Sigmoid colon (tissue), 7 donors: ENCODE measurements around the gene AKTIP. TPM values are rescaled to one million over a fixed set of nuclear protein-coding genes. Genes with fewer than 3 reads are reported as not detected.

Experiments used
- DNase-seq: peaks from one replicate; pipeline ENCODE4 v3.0.0-alpha.2; 2019
- H3K27ac ChIP-seq, 4 donors: fragments of 200-600 bp; sonication (generic); one replicate each; pipeline ENCODE4 v1.5.1; 2016 to 2019; ENCODE audit warnings: mild to moderate bottlenecking in 1 of 4
- H3K27me3 ChIP-seq, 3 donors: fragments of 200-600 bp; sonication (generic); one replicate each; pipeline ENCODE4 v1.5.1; 2019; ENCODE audit warnings: mild to moderate bottlenecking in 1 of 3
- H3K36me3 ChIP-seq, 4 donors: fragments of 200-600 bp; sonication (generic); one replicate each; pipeline ENCODE4 v1.5.1; 2016 to 2019
- H3K4me1 ChIP-seq, 4 donors: fragments of 200-600 bp; sonication (generic); one replicate each; pipeline ENCODE4 v1.5.1; 2017 to 2019
- H3K4me3 ChIP-seq, 4 donors: fragments of 200-600 bp; sonication (generic); one replicate each; pipeline ENCODE4 v1.5.1; 2017 to 2019; ENCODE audit warnings: mild to moderate bottlenecking in 2 of 4, moderate library complexity in 1 of 4
- H3K9me3 ChIP-seq, 4 donors: fragments of 200-600 bp in 3 of 4; sonication (generic) in 3 of 4; one replicate each; pipeline versions ENCODE4 v1.5.1 to v1.6.1; 2013 to 2019
- CTCF ChIP-seq, 4 experiments: fragments of 450-650 bp in 3 of 4; fragments of 200-600 bp in 1 of 4; IDR thresholded peaks; one replicate each; pipeline ENCODE4 v1.5.1; 2016 to 2019; ENCODE audit warnings: antibody characterized with exemption in 4 of 4, mild to moderate bottlenecking in 3 of 4, moderate library complexity in 2 of 4
- EP300 ChIP-seq, 4 donors: sonication (generic); formaldehyde crosslinking; IDR thresholded peaks; one replicate each; pipeline ENCODE4 v1.6.1; 2017; ENCODE audit warnings: antibody characterized with exemption in 4 of 4
- POLR2A ChIP-seq, 2 donors: fragments of 450-650 bp; IDR thresholded peaks; one replicate each; pipeline ENCODE4 v1.6.1; 2016; ENCODE audit warnings: antibody characterized with exemption in 2 of 2, mild to moderate bottlenecking in 2 of 2, moderate library complexity in 2 of 2
- POLR2AphosphoS5 ChIP-seq, 4 donors: sonication (generic); formaldehyde crosslinking; IDR thresholded peaks; one replicate each; pipeline ENCODE4 v1.6.1; 2017; ENCODE audit warnings: antibody characterized with exemption in 4 of 4
- WGBS, 2 donors: extraction: QIAGEN DNeasy Blood & Tissue Kit; methylation state at CpG; one replicate each; pipeline ENCODE4 v1.1.7; 2013; 5-methylcytosine and 5-hydroxymethylcytosine counted together
- intact Hi-C: fragments of 100-400 bp; cut with DNase I; formaldehyde crosslinking; loops from one replicate; pipeline ENCODE4 v1.15.1; 2023
- polyA plus RNA-seq, 3 donors: library from polyadenylated mRNA; stranded (reverse); fragments of 200-250 nt; gene quantifications; one replicate each; pipeline ENCODE4 v1.2.3, GENCODE V29; 2013
- total RNA-seq, 4 donors: library from RNA; depleted of rRNA; stranded (reverse); fragments of >200 nt; gene quantifications; one replicate each; pipeline ENCODE4 v1.1.0, GENCODE V29; 2016
- donor health status: healthy with polysubstance abuse.
- donor health status: Bipolar disorder and iron deficiency.
- donor health status: healthy.

AKTIP gene
- total and polyA plus RNA-seq, 7 donors: 14.4 to 56.0 (median 39.5) TPM

DNA sequence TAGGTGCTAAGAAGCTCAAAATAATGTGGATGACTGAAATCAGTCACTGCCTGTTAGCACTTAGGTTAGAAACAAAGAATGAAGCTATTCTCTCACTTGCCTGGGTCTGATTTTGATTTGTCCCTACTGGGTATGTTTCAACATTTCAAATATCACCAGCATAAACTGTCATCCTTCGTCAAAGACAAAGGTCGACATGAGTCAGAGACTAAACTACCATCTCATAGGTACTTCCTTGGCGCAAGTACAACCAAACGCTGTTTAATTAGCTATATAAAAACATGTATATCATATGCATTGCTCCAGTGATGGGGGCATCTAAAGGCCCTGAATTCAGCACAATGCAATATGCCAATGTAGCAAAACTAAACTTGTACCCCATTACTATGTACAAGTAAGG lies 4.0 kb downstream of the AKTIP start:
- H3K4me1 ChIP-seq: peaks cover 0 to 23% (median 19%) of the 10 kb centered on the region in 4 donors
- H3K36me3 ChIP-seq: peaks cover 12 to 43% (median 31%) of the 10 kb centered on the region in 4 donors
- no peaks in the 10 kb centered on the region for H3K9me3 ChIP-seq
- H3K27ac ChIP-seq: no peak overlapping the region
- no peaks in the 10 kb centered on the region for H3K27me3 ChIP-seq
- WGBS, 2 donors: 19 to 66% methylated on average over 4 of the region's 4 CpGs
- DNase-seq: no peak
- H3K4me3 ChIP-seq: no peak overlapping the region
- intact Hi-C loops: no loop called here
- TF ChIP-seq POLR2AphosphoS5 (IDR thresholded peaks at IDR 0.05) (no peak), POLR2A (IDR thresholded peaks at IDR 0.05) (no peak), EP300 (IDR thresholded peaks at IDR 0.05) (no peak), CTCF (IDR thresholded peaks at IDR 0.05) (no peak)

DNA sequence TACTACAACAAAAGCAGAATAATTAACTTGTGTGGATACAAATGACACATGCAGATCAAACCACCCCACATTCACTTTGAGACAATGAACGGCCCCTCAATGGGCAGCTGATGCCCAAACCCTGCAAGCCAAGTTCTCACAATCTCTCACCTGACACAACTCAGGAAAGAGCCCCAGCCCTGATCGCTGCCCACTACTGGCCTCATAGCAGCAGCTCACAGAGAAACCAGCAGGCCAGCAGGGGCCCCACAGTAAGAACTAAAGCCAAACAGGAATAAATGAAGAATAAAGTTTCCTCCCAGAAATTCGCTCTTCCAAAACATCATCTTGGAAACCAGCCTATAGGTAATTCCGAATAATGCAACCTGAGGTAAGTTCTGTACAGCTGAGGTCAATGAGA lies 7.7 kb downstream of the AKTIP start:
- Histone ChIP-seq H3K27me3 (no peaks in the 10 kb centered on the region), H3K36me3 (peaks cover 12 to 79% (median 52%) of the 10 kb centered on the region in 4 donors), H3K9me3 (no peaks in the 10 kb centered on the region), H3K4me3 (no peak overlapping the region), H3K27ac (no peak overlapping the region), H3K4me1 (no peaks in the 10 kb centered on the region)
- intact Hi-C loops: no loop called here
- WGBS, 2 donors: 90 to 95% methylated on average over 4 of the region's 4 CpGs
- DNase-seq: no peak
- no peak for TF ChIP-seq EP300 (IDR thresholded peaks at IDR 0.05)
- no peak for TF ChIP-seq POLR2AphosphoS5 (IDR thresholded peaks at IDR 0.05)
- TF ChIP-seq POLR2A (IDR thresholded peaks at IDR 0.05): no peak
- TF ChIP-seq CTCF (IDR thresholded peaks at IDR 0.05): no peak

DNA sequence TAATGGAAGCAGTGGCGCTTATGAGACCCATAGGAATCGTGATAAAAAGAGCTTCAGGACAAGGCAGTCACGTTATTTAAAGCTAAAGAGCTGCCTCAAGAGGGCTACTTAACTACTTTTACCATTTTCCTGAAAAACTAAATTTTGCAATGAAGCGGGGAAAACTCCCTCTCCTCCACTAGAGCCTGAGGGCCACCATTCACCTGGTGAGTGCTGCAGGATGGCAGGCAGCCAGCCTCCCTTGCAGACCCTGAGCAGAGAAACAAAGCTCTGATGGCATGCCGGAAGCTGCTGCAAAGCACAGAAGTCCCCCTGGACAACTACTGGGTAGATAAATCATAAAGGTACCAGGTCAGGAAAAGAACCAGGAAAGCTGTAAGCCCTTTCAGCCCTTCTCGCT lies 8.4 kb downstream of the AKTIP start:
- intact Hi-C loops: no loop called here
- H3K27me3 ChIP-seq: no peaks in the 10 kb centered on the region
- no peak overlapping the region for H3K4me3 ChIP-seq
- no peaks in the 10 kb centered on the region for H3K4me1 ChIP-seq
- H3K36me3 ChIP-seq: peaks cover 12 to 85% (median 54%) of the 10 kb centered on the region in 4 donors
- no peak overlapping the region for H3K27ac ChIP-seq
- no peaks in the 10 kb centered on the region for H3K9me3 ChIP-seq
- WGBS, 2 donors: 96% methylated on average over 6 of the region's 6 CpGs
- no peak for TF ChIP-seq EP300 (IDR thresholded peaks at IDR 0.05)
- TF ChIP-seq CTCF (IDR thresholded peaks at IDR 0.05): no peak
- no peak for TF ChIP-seq POLR2A (IDR thresholded peaks at IDR 0.05)
- TF ChIP-seq POLR2AphosphoS5 (IDR thresholded peaks at IDR 0.05): no peak
- no peak for DNase-seq

GRCh38 chr16:53492503-53492902 lies 10.5 kb downstream of the AKTIP start:
- Histone ChIP-seq H3K4me3 (no peak overlapping the region), H3K36me3 (peaks cover 12 to 96% (median 53%) of the 10 kb centered on the region in 4 donors), H3K27ac (no peak overlapping the region), H3K27me3 (no peaks in the 10 kb centered on the region), H3K9me3 (no peaks in the 10 kb centered on the region), H3K4me1 (no peaks in the 10 kb centered on the region)
- intact Hi-C loops: no loop called here
- no peak for DNase-seq
- 94 to 98% methylated on average over 1 of the region's 1 CpG for WGBS, 2 donors
- no peak for TF ChIP-seq POLR2A (IDR thresholded peaks at IDR 0.05)
- TF ChIP-seq POLR2AphosphoS5 (IDR thresholded peaks at IDR 0.05): no peak
- no peak for TF ChIP-seq CTCF (IDR thresholded peaks at IDR 0.05)
- no peak for TF ChIP-seq EP300 (IDR thresholded peaks at IDR 0.05)

GRCh38 chr16:53489755-53490154 lies 13.3 kb downstream of the AKTIP start:
- intact Hi-C loops: no loop called here
- no peaks in the 10 kb centered on the region for H3K27me3 ChIP-seq
- TF ChIP-seq EP300 (IDR thresholded peaks at IDR 0.05): no peak
- TF ChIP-seq POLR2AphosphoS5 (IDR thresholded peaks at IDR 0.05): no peak
- TF ChIP-seq CTCF (IDR thresholded peaks at IDR 0.05): no peak
- WGBS, 2 donors: 92 to 98% methylated on average over 1 of the region's 1 CpG
- H3K9me3 ChIP-seq: no peaks in the 10 kb centered on the region
- no peak for DNase-seq
- no peaks in the 10 kb centered on the region for H3K4me1 ChIP-seq
- H3K36me3 ChIP-seq: peaks cover 12 to 94% (median 33%) of the 10 kb centered on the region in 4 donors
- H3K27ac ChIP-seq: no peak overlapping the region
- H3K4me3 ChIP-seq: no peak overlapping the region
